DMS114 treated with DMSO at 0.1 percent for 48 hours (cell line): ENCODE results near the gene CHMP5.

ENCODE experiments used
- DNase-seq: peaks from one replicate; lab custom pipeline; 2025; ENCODE audit not compliant: unreplicated experiment; lab: John Stamatoyannopoulos, UW

The CHMP5 gene

GRCh38 chr9:33242609-33243134 is 22.2 kb upstream of the CHMP5 start:
- DNase-seq = no peak

GRCh38 chr9:33244137-33244784 is 20.6 kb upstream of the CHMP5 start:
- DNase-seq = no peak

DNA sequence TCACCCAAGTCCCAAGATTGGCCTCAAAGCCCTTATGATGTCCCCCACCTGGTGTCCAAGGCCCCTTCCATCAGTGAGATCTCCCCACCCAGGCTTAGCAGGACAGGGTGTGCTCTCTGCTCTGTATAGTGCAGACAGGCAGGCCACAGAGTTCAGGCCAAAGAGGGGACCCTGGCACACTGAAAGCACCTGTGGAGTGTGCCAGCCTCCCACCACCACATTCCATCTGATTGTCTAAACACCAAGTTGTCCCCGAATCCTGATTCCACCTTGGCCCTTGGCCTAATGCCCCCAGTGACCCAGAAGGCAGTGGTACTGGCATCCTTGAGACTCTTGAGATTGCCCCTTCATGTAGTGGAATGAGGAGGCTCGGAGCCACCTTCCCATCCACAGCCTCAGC is 19.5 kb upstream of the CHMP5 start:
- no peak for DNase-seq

DNA sequence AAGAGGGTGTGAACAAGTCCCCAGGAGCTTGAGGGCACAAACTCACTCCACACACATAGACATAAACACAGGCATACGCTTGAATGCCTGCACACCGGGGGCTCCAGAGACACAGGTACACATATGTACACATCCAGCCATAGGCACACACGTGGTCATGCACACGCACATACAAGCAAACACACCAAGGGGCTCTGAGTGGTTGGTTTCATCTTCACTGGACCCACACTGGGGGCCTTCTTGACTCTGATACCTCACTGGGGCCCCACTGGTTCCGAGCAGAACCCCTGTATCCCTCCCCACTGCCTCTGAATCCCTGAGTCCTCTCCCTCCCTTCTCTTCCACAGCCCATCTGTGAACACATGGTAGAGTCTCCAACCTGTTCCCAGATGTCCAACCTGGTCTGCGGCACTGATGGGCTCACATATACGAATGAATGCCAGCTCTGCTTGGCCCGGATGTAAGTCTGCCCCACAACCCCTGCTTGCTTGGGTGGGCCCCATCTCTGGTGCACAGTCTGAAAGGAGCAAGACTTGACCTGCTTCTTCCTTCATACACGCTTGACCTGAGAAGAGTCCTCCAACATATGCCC is 18.5 kb upstream of the CHMP5 start:
- DNase-seq = no peak

GRCh38 chr9:33248606-33249005 is 16.2 kb upstream of the CHMP5 start:
- no peak for DNase-seq

- DNase-seq = no peak
Observed at GRCh38 chr9:33249087-33249658, 15.7 kb upstream of the CHMP5 start.

DNA sequence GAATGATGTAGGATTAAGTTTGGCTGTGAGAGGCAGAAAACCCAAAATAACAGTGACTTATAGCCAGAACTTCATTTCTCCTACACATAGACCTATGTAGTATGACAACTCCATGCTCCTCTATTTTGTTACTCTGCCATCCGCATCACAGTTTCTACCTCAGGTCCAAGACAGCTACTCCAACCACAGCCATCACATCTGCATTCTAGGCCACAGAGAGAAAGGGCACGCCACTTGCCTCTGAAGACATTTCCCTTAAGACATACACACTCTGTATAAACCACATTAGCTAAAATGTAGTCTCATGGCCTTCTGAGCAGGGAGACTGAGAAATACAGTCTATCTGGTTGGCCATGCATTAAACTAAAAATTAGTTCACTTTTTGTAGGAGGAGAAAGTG is 14.9 kb upstream of the CHMP5 start:
- DNase-seq = no peak

DNA sequence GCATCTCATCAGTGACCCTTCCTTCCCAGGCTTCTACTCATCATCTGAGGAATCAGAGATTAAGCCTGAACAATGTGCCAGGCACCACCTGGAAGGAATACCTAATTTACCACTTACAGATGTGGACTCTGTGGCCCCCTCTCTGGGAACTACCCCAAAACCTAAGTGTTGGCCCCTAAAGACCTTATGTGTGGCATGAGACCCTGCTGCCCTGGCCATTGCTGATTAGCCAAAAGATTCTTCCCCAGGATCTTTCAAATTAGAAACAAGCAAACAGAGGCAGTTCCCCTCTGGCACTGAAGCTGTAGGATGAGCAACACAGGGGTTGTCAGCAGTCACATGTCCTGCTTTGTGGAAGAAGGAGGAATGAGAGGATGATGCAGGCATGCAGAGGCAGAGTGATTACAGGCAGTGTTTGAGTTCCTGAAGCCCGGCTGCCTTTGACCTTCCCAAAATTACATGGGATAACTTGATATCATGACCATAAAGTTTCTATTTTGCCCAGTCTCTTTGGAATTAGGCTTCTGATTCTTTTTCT is 14.3 kb upstream of the CHMP5 start:
- DNase-seq = no peak

GRCh38 chr9:33254211-33254610 is 10.6 kb upstream of the CHMP5 start:
- no peak for DNase-seq

GRCh38 chr9:33255014-33255413 is 9.8 kb upstream of the CHMP5 start:
- no peak for DNase-seq

GRCh38 chr9:33255471-33255870 is 9.4 kb upstream of the CHMP5 start:
- DNase-seq = no peak

DNA sequence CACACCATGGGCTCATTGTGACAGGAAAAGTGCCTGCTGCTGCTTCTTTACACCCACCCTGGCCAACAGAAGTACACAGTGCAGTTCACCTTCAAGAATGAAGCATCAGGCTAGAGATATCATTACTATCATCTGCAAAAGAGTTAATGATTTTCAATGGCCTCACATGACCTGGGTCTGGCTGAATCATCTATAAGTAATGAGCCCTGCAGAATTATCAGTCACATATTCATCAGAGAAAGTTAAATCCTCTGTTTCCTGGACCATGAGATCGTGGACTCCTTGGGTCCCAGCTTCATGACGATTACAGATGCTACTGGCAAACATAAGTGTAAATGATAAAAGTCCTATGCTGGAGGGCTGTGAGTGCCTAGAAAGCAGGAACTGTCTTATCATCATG is 8.6 kb upstream of the CHMP5 start:
- no peak for DNase-seq

DNA sequence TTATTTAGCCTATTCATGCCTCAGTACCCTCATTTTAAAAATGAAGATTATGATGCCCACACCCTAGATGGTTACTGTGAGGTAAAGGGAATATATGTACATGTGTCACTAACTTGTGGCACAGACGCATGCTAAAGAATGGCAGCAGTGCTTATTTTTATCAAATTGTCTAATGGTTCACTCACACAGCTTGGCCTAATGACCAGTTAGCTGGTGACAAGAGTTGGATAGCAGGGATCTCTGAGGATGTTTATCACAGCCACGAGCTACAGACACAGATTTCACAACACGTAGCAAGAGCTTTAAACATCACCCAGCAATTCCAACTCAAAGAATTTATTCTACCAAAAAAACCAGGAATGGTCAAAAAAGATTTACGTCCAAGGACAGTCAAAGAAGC is 7.6 kb upstream of the CHMP5 start:
- DNase-seq = no peak

DNA sequence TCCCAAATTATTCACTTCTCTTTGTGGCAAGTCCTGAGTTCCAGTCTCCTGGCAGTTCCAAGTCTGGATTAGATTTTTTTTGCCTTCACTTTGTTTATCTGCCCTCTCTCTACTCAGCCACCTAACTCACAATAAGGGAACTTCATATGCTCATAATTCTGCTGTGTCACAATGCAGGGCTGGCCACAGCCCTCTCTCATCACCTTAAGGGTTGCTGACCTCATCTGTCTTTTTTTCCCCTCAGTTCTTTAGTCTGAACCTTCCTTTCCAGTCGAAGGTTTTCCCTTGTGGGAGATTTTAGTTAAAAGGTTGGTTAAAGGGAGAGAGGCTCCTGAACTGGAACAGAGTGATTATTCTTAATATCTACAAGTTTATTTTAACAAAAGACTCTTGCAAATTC is 4.5 kb upstream of the CHMP5 start:
- no peak for DNase-seq

GRCh38 chr9:33263131-33264002 is 1.5 kb upstream of the CHMP5 start:
- DNase-seq = no peak

DNA sequence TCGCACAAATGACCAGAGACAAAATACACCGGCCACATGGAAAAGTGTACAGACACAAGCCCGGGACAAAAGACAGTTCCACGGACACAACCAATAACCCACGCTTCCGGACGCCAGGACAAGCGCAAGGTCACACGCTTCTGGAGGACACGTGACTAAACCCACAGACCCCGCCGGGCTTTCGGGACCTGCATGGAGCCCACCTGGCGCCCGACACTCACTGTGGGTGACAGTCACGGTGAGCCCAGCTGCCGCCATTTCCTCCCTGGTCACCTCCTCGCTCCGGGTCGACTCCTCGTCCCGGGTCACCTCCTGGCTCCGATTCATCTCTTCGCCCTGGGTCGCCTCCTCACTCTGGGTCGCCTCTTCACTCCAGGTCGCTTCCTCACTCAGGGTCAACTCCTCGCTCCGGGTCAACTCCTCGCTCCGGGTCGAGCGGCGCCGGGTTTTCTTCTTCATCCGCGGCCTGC is 811 bp upstream of the CHMP5 start:
- DNase-seq = no peak

- no peak for DNase-seq
Observed at GRCh38 chr9:33265211-33265865, 489 bp downstream of the CHMP5 start.

GRCh38 chr9:33267151-33267767 is 2.4 kb downstream of the CHMP5 start:
- DNase-seq = no peak

- no peak for DNase-seq
Observed at GRCh38 chr9:33270146-33270545, 5.3 kb downstream of the CHMP5 start.

DNA sequence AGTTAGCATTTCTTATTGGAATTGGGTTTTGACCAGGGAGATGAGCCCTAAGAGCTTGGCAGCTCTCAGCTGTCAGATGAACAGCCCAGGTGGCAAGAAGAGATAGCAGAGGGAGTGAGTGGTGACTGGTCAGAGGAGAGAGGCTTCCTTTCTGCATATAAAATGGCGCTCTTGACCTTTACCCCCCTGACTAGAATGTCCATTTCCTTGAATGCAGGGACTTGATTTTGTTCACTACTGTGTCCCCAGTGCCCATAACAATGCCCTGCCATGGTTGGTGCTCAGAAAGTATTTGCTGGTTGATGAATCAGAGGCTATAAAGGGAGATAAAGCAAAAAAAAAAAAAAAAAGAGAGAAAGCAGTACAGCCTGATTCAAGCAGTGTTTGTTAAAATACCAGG is 7.2 kb downstream of the CHMP5 start:
- DNase-seq = no peak
